ENCODE measurements around the gene RAD21L1. TPM values are rescaled to one million over a fixed set of nuclear protein-coding genes. Genes with fewer than 3 reads are reported as not detected.

The RAD21L1 gene
- total RNA-seq, 1 experiment from 2014 or later, result not detected

DNA sequence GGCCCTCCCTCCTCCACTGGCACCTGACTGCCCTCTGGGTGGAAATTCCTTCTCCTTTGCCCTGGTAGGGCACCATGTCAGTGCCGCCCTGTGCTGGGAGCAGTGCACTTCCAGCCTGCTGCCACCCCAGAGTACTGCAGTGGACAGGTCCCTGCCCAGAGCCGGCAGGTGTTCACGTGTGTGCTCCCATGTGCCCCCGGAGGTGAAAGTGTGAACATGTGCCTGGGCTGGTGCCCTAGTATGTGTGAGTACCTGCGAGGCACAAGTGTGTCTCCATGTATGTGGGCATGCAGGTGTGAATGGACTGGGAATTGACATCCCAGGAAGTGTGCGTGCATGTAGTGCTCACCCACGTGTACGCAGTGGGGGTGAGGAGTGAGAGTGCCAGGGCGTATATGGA is 73.7 kb downstream of the RAD21L1 start:
- intact Hi-C loops (cut with micrococcal nuclease; ENCODE audit: unreplicated experiment), result no loop called here
- peak; percentile 40 for DNase-seq

DNA sequence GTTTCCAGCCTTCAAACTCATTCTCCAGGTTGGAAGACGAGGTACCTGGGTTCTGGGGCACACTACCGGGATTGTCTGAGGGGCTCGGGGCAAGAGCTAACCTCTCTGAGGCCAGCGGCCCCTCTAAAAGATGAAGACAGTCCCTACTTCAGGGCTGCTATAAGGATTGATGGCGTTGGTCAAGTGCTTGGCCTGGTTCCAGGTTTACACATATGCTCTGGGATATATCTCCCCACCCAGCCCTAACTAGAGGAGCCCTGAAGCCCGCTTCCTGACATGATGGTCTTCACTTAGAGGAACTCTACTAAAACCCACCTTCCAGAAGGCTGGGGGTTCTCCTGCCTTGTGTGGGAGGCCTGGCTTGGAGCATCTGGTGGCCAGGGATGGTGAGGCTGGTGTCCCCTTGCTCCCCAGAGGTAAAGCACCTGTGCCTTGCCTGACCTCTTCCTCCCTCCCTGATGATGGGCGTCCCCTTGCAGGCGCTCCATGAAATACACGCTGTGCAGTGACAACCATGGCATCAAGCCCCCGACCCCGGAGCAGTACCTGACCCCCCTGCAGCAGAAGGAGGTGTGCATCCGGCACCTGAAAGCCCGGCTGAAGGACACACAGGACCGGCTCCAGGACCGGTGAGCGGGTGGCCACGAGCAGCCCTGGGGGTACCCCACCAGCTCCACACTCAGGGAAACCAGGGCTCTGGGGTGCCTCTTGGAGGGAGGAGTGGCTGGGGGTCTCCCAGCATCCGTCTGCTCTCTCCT is 74.4 kb downstream of the RAD21L1 start:
- H3K36me3 Mint-ChIP-seq (ENCODE audit: insufficient read depth, unreplicated experiment), result peaks cover 8% of the 10 kb centered on the region
- peaks cover 9% of the 10 kb centered on the region for H3K4me1 Mint-ChIP-seq (ENCODE audit: low read depth, unreplicated experiment)
- BruUV-seq (replicated peaks), result no TSS peak
- CTCF ChIA-PET, result no interaction called here
- no peaks in the 10 kb centered on the region for H3K9me3 Mint-ChIP-seq (ENCODE audit: low read depth, unreplicated experiment)
- H3K27me3 Mint-ChIP-seq (ENCODE audit: unreplicated experiment), result no peaks in the 10 kb centered on the region
- TF ChIP-seq, protein P1, sequence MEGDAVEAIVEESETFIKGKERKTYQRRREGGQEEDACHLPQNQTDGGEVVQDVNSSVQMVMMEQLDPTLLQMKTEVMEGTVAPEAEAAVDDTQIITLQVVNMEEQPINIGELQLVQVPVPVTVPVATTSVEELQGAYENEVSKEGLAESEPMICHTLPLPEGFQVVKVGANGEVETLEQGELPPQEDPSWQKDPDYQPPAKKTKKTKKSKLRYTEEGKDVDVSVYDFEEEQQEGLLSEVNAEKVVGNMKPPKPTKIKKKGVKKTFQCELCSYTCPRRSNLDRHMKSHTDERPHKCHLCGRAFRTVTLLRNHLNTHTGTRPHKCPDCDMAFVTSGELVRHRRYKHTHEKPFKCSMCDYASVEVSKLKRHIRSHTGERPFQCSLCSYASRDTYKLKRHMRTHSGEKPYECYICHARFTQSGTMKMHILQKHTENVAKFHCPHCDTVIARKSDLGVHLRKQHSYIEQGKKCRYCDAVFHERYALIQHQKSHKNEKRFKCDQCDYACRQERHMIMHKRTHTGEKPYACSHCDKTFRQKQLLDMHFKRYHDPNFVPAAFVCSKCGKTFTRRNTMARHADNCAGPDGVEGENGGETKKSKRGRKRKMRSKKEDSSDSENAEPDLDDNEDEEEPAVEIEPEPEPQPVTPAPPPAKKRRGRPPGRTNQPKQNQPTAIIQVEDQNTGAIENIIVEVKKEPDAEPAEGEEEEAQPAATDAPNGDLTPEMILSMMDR (IDR thresholded peaks at IDR 0.05; ENCODE audit: unreplicated experiment), result no peak
- DNase-seq, result no peak
- no peak overlapping the region for H3K27ac Mint-ChIP-seq (ENCODE audit: unreplicated experiment)
- intact Hi-C loops (cut with micrococcal nuclease; ENCODE audit: unreplicated experiment), result no loop called here
- H3K4me3 Mint-ChIP-seq (ENCODE audit: low read depth, unreplicated experiment), result no peak overlapping the region

More for the DNA sequence above, 73.7 kb downstream of the RAD21L1 start:
- CTCF ChIA-PET, result no interaction called here
- TF ChIP-seq, protein P1 (IDR thresholded peaks at IDR 0.05; ENCODE audit: unreplicated experiment), result no peak
- Mint-ChIP-seq H3K9me3 (ENCODE audit: low read depth, unreplicated experiment) (no peaks in the 10 kb centered on the region), H3K4me3 (ENCODE audit: low read depth, unreplicated experiment) (no peak overlapping the region), H3K4me1 (ENCODE audit: low read depth, unreplicated experiment) (peaks cover 9% of the 10 kb centered on the region), H3K27me3 (ENCODE audit: unreplicated experiment) (no peaks in the 10 kb centered on the region), H3K27ac (ENCODE audit: unreplicated experiment) (no peak overlapping the region), H3K36me3 (ENCODE audit: insufficient read depth, unreplicated experiment) (peaks cover 8% of the 10 kb centered on the region)
- no TSS peak for BruUV-seq (replicated peaks)

DNA sequence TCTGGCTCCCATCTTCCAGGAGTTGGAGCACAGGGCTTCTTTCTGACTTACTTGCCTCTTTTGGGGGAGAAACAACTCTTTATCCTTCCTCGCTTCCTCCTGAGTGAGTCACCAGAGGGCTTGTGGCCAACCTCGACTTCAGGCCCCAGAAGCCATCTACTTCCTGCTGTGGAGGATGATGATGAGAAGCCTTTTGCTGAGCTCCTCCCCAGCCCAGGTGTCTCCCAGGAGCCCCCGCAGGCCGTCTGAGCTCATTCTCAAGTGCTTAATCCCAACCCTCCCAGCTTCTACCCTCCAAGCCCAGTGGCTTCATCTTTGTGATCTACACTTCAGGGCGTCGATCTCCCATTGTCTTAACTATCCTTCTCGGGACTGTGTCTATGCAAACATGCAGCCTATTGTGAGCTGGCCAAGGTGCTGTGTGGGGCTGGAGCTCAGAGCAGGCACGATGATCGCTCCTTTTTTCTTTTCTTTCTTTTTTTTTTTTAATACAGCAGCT is 75.2 kb downstream of the RAD21L1 start:
- CTCF ChIA-PET, result no interaction called here
- TF ChIP-seq, protein P1 (IDR thresholded peaks at IDR 0.05; ENCODE audit: unreplicated experiment), result no peak
- Mint-ChIP-seq H3K27me3 (ENCODE audit: unreplicated experiment) (no peaks in the 10 kb centered on the region), H3K27ac (ENCODE audit: unreplicated experiment) (no peak overlapping the region), H3K9me3 (ENCODE audit: low read depth, unreplicated experiment) (no peaks in the 10 kb centered on the region), H3K36me3 (ENCODE audit: insufficient read depth, unreplicated experiment) (peaks cover 8% of the 10 kb centered on the region), H3K4me3 (ENCODE audit: low read depth, unreplicated experiment) (no peak overlapping the region), H3K4me1 (ENCODE audit: low read depth, unreplicated experiment) (peaks cover 9% of the 10 kb centered on the region)
- no TSS peak for BruUV-seq (replicated peaks)
- intact Hi-C loops (cut with micrococcal nuclease; ENCODE audit: unreplicated experiment), result no loop called here
- peak; percentile 38 for DNase-seq

DNA sequence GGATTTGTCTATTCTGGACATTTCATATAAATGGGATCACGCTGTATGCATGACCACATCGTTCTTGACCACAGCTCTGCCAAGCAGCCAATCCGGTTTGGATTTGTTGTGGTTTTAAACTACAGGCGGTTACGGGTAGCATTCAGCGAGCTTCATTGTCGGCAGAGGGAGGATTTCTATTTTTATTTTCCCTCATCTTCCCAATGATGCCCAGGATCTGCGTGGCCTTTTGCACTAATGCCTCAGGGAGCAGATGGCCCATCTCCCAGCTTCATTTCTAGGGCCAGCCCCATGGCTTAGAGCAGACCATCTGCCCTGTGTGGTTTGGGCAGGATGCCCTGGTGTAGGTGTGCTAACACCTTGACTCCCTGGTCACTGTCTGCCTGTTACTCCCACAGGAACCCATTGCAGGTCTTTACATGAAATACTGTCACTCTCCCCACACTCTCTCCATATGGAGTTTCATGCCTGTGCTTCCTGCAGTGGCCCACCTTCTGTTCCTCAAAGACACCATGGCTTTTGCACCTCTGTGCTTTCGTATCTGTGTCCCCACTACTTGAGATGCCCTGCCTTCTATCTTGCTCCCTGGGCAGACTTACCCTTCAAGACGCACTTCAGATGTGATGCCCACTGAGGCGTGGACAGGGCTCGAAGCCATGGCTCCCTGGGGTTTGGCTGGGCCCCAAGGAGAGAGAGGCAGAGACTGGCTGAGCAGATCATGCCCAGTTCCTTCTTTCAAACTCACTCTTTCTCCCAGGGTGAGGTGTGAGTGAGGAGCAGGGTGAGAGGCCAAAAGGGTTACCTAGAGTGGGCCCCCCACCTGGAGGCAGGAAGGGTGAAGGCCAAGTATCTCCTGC is 77.1 kb downstream of the RAD21L1 start:
- intact Hi-C loops (cut with micrococcal nuclease; ENCODE audit: unreplicated experiment), result no loop called here
- DNase-seq, result no peak
- CTCF ChIA-PET, result no interaction called here

More for the DNA sequence above, 77.1 kb downstream of the RAD21L1 start:
- Mint-ChIP-seq H3K4me3 (ENCODE audit: low read depth, unreplicated experiment) (no peak overlapping the region), H3K36me3 (ENCODE audit: insufficient read depth, unreplicated experiment) (peaks cover 8% of the 10 kb centered on the region), H3K27ac (ENCODE audit: unreplicated experiment) (no peak overlapping the region), H3K4me1 (ENCODE audit: low read depth, unreplicated experiment) (peaks cover 9% of the 10 kb centered on the region), H3K9me3 (ENCODE audit: low read depth, unreplicated experiment) (no peaks in the 10 kb centered on the region), H3K27me3 (ENCODE audit: unreplicated experiment) (no peaks in the 10 kb centered on the region)
- TF ChIP-seq, protein P1 (IDR thresholded peaks at IDR 0.05; ENCODE audit: unreplicated experiment), result no peak
- no TSS peak for BruUV-seq (replicated peaks)

All from Calu3 (cell line).